IgD-negative memory B cell (primary cell): ENCODE measurements around the gene CASK. TPM values are rescaled to one million over a fixed set of nuclear protein-coding genes. Genes with fewer than 3 reads are reported as not detected.

Experiments
- H3K27ac Mint-ChIP-seq, 3 donors: one replicate each; pipeline ENCODE4 v1.8.0; 2020 to 2022; ENCODE audit warnings: mild to moderate bottlenecking in 3 of 3, mixed read lengths in 3 of 3, moderate library complexity in 1 of 3
- H3K27me3 Mint-ChIP-seq: one replicate; pipeline ENCODE4 v1.8.0; 2021; ENCODE audit warnings: mixed read lengths
- H3K36me3 Mint-ChIP-seq: one replicate; pipeline ENCODE4 v1.8.0; 2020; ENCODE audit warnings: mild to moderate bottlenecking, mixed read lengths
- H3K4me1 Mint-ChIP-seq, 3 donors: one replicate each; pipeline ENCODE4 v1.8.0; 2020 to 2022; ENCODE audit warnings: mixed read lengths in 3 of 3, mild to moderate bottlenecking in 1 of 3
- H3K4me3 Mint-ChIP-seq, 4 donors: one replicate each; pipeline ENCODE4 v1.8.0; 2020 to 2022; ENCODE audit warnings: mild to moderate bottlenecking in 4 of 4, mixed read lengths in 4 of 4, moderate library complexity in 3 of 4
- H3K9me3 Mint-ChIP-seq, 3 donors: one replicate each; pipeline ENCODE4 v1.8.0; 2020 to 2021; ENCODE audit warnings: mixed read lengths in 3 of 3, mild to moderate bottlenecking in 1 of 3
- polyA plus RNA-seq: library from polyadenylated mRNA; unstranded; fragments of 300-500 nt; fragmentation: Illumina TruSeq; gene quantifications from one replicate; pipeline ENCODE4 v1.2.3, GENCODE V29; 2021

CASK gene
- polyA plus RNA-seq, 1 donor from 2014 or later, result 4.3 TPM

DNA sequence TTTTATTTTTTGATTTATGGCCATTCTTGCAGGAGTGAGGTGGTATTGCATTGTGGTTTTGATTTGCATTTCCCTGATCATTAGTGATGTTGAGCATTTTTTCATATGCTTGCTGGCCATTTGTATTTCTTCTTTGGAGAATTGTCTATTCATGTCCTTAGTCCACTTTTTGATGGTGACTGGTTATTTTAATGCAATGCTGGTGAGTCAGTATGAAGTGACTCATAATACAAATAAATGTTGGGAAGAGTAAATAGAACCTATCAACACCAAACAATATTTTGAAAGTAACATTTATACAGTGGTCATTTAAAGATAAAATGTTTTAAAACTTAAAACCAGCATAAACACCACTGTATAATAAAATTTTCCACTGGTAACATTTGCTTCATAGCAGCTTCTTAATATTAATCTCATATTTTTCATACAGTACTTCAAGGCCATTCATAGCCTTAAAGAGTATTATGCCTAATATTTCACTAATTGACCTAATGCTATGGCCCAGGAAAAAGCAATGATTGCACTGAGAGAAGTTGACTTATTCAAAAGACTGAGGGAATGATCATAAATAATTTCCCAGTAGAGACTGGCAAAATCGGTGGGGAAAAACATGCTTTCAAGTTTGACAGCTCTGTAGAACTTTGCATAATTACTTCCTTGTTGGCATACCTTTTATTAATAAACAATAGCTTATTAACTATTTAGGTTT, 33.9 kb downstream of the CASK start:
- H3K27me3 Mint-ChIP-seq, result no peaks in the 10 kb centered on the region
- peaks cover 0 to 9% (median 0%) of the 10 kb centered on the region in 3 donors for H3K9me3 Mint-ChIP-seq
- H3K4me1 Mint-ChIP-seq, result peaks cover 3 to 9% (median 5%) of the 10 kb centered on the region in 3 donors
- no peak overlapping the region for H3K27ac Mint-ChIP-seq
- peaks cover 4% of the 10 kb centered on the region for H3K36me3 Mint-ChIP-seq
- H3K4me3 Mint-ChIP-seq, result no peak overlapping the region

- Mint-ChIP-seq H3K36me3 (peaks cover 4% of the 10 kb centered on the region), H3K27ac (peak overlapping the region in 1 of 3 donors; percentile 57), H3K27me3 (no peaks in the 10 kb centered on the region), H3K4me1 (peaks cover 3 to 14% (median 10%) of the 10 kb centered on the region in 3 donors), H3K9me3 (peaks cover 0 to 3% (median 0%) of the 10 kb centered on the region in 3 donors), H3K4me3 (no peak overlapping the region)
Observed at GRCh38 chrX:41887691-41888090, 35.7 kb downstream of the CASK start.

GRCh38 chrX:41885724-41886123, 37.6 kb downstream of the CASK start:
- Mint-ChIP-seq H3K9me3 (peaks cover 0 to 3% (median 0%) of the 10 kb centered on the region in 3 donors), H3K36me3 (peaks cover 4% of the 10 kb centered on the region), H3K27ac (no peak overlapping the region), H3K4me1 (peaks cover 6 to 20% (median 17%) of the 10 kb centered on the region in 3 donors), H3K27me3 (no peaks in the 10 kb centered on the region), H3K4me3 (no peak overlapping the region)

- peaks cover 3 to 22% (median 18%) of the 10 kb centered on the region in 3 donors for H3K4me1 Mint-ChIP-seq
- H3K9me3 Mint-ChIP-seq, result no peaks in the 10 kb centered on the region
- H3K36me3 Mint-ChIP-seq, result peaks cover 3% of the 10 kb centered on the region
- H3K27me3 Mint-ChIP-seq, result no peaks in the 10 kb centered on the region
- peak overlapping the region in 1 of 3 donors; percentile 60 for H3K27ac Mint-ChIP-seq
- no peak overlapping the region for H3K4me3 Mint-ChIP-seq
Observed at GRCh38 chrX:41881166-41881565, 42.2 kb downstream of the CASK start.

GRCh38 chrX:41877167-41877566, 46.2 kb downstream of the CASK start:
- peaks cover 2% of the 10 kb centered on the region for H3K27me3 Mint-ChIP-seq
- no peaks in the 10 kb centered on the region for H3K9me3 Mint-ChIP-seq
- no peak overlapping the region for H3K27ac Mint-ChIP-seq
- no peak overlapping the region for H3K4me3 Mint-ChIP-seq
- peaks cover 6 to 20% (median 18%) of the 10 kb centered on the region in 3 donors for H3K4me1 Mint-ChIP-seq
- peaks cover 3% of the 10 kb centered on the region for H3K36me3 Mint-ChIP-seq

- Mint-ChIP-seq H3K9me3 (no peaks in the 10 kb centered on the region), H3K27ac (no peak overlapping the region), H3K4me1 (peaks cover 8 to 22% (median 12%) of the 10 kb centered on the region in 3 donors), H3K4me3 (no peak overlapping the region), H3K27me3 (peaks cover 2% of the 10 kb centered on the region), H3K36me3 (peaks cover 3% of the 10 kb centered on the region)
Observed at GRCh38 chrX:41875142-41875541, 48.2 kb downstream of the CASK start.

DNA sequence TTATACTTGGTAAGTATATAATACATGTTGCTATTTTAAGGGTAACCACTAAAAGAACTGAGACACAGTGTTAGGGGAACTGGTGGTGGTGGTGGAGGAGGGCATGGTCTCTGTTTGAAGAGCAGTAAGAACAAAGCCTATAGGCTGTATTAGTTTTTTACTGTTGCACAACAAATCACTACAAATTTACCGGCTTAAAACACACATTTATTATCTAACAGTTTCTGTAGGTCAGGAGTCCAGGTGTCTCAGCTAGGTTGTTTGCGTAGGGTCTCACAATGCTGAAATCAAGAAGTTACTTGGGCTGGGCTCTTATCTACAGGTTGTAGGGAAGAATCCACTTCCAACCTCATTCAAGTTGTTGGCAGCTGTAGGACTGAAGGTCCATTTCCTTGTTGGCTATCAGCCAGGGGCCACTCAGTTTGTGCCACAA, 52.6 kb downstream of the CASK start:
- no peak overlapping the region for H3K4me3 Mint-ChIP-seq

GRCh38 chrX:41868392-41868977, 54.9 kb downstream of the CASK start:
- no peaks in the 10 kb centered on the region for H3K9me3 Mint-ChIP-seq
- peaks cover 3% of the 10 kb centered on the region for H3K36me3 Mint-ChIP-seq
- peaks cover 12 to 32% (median 30%) of the 10 kb centered on the region in 3 donors for H3K4me1 Mint-ChIP-seq
- H3K4me3 Mint-ChIP-seq, result peak overlapping the region in 1 of 4 donors; percentile 35
- H3K27me3 Mint-ChIP-seq, result no peaks in the 10 kb centered on the region
- H3K27ac Mint-ChIP-seq, result no peak overlapping the region

More for the DNA sequence above, 52.6 kb downstream of the CASK start:
- Mint-ChIP-seq H3K27ac (no peak overlapping the region), H3K36me3 (peaks cover 3% of the 10 kb centered on the region), H3K9me3 (no peaks in the 10 kb centered on the region), H3K4me1 (peaks cover 13 to 31% (median 28%) of the 10 kb centered on the region in 3 donors), H3K27me3 (peaks cover 2% of the 10 kb centered on the region)

DNA sequence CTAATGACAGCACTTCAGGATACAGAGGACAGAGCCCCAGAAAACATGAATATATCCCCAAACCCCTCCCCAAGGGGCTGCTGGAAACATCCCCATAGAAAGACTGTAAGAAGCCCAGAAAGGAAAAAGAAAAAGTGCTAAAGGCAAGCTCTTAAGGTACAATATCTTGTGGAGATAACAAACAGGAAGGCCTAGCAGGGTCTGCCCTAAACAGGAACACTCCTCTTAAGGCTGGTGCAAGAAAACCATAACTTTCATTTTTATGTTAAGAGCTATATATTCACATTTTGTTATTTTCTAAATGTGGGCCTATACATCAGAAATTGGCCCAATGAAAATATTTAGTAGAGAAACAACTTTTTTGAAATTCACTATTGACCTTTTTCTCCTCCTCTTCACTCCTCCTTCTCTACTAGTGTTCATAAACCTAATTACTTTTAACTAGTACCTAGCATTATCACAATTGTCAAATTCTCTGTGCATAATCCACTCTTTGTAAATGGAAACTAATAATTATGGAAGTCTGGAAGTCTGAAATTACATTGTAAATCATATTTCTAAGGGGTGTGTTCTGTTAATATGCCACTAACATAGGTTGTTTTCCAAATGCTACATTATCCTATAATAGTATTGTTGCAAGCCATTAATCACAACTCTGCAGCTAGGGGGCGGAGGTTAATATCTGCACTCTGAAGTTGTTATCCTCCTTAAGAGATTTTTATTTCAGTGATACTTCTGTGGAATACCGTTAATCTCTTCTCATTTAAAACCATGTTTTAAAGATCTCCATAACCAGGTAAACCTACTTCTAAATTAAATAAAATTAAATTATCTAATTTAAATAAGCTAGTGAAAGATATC, 59.8 kb downstream of the CASK start:
- Mint-ChIP-seq H3K9me3 (no peaks in the 10 kb centered on the region), H3K36me3 (no peaks in the 10 kb centered on the region), H3K4me1 (peaks cover 6 to 16% (median 7%) of the 10 kb centered on the region in 3 donors)

GRCh38 chrX:41862562-41863184, 60.7 kb downstream of the CASK start:
- Mint-ChIP-seq H3K9me3 (no peaks in the 10 kb centered on the region), H3K27ac (peak overlapping the region in 2 of 3 donors; percentile 23 to 73), H3K4me3 (no peak overlapping the region), H3K27me3 (peaks cover 2% of the 10 kb centered on the region), H3K36me3 (no peaks in the 10 kb centered on the region), H3K4me1 (peaks cover 6 to 12% (median 7%) of the 10 kb centered on the region in 3 donors)

More for the DNA sequence above, 59.8 kb downstream of the CASK start:
- Mint-ChIP-seq H3K27ac (peak overlapping the region in 1 of 3 donors; percentile 25), H3K27me3 (no peaks in the 10 kb centered on the region), H3K4me3 (no peak overlapping the region)

DNA sequence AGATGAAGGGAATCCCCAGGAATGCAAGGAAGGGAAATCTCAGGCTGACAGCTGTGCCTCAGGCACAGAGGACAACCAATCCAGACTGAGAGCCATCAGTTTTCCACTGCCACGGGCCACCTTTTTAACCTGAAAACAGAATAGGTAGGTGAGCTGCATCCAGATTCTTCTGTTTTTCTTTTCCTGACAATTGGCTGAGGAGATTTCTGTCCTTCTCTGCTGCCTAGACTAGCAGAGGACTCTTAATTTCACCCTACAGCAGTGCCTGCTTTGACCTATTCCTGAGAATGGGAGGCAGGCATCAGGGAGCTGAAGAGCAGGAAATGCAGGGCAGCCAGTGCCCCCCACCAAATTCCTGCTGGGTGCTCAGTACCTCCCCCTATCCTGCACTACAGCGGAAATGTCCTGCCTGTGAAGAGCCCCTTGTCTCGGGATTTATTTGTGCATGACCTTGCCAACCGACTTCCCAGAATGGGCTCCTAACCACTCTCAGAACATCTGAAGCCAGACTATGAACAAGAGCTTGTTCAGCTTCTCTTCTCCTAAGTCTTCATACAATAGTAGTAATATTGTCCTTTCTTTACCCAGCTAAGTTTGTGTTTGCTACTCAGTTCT, 65.1 kb downstream of the CASK start:
- no peak overlapping the region for H3K4me3 Mint-ChIP-seq
- H3K27ac Mint-ChIP-seq, result no peak overlapping the region
- H3K4me1 Mint-ChIP-seq, result peaks cover 2 to 12% (median 6%) of the 10 kb centered on the region in 3 donors
- H3K27me3 Mint-ChIP-seq, result peaks cover 2% of the 10 kb centered on the region
- no peaks in the 10 kb centered on the region for H3K36me3 Mint-ChIP-seq
- no peaks in the 10 kb centered on the region for H3K9me3 Mint-ChIP-seq

DNA sequence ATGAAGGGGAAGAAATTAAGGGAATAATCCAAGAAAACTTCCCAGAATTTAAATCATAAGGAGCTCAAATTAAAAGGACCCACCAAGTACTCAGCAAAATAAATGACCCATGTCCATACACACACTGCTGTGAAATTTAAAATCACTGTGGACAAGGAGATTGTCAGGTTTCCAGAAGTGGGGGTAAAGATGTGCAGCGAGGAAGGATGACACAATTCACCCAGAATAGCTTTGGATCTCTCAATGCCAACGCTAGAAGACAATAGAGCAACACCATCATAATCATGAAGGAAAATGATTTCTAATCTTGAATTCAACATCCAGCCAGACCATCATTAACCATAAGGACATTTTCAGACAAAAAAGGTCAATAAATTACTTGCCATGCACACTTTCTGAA, 65.7 kb downstream of the CASK start:
- Mint-ChIP-seq H3K4me3 (no peak overlapping the region), H3K27ac (no peak overlapping the region), H3K4me1 (peaks cover 0 to 12% (median 5%) of the 10 kb centered on the region in 3 donors)

GRCh38 chrX:41846714-41847113, 76.6 kb downstream of the CASK start:
- H3K4me3 Mint-ChIP-seq, result no peak overlapping the region
- H3K27me3 Mint-ChIP-seq, result no peaks in the 10 kb centered on the region
- H3K36me3 Mint-ChIP-seq, result peaks cover 14% of the 10 kb centered on the region
- H3K9me3 Mint-ChIP-seq, result peaks cover 5 to 40% (median 24%) of the 10 kb centered on the region in 3 donors
- peaks cover 0 to 1% (median 0%) of the 10 kb centered on the region in 3 donors for H3K4me1 Mint-ChIP-seq
- no peak overlapping the region for H3K27ac Mint-ChIP-seq

More for the DNA sequence above, 65.7 kb downstream of the CASK start:
- H3K36me3 Mint-ChIP-seq, result peaks cover 4% of the 10 kb centered on the region
- H3K9me3 Mint-ChIP-seq, result no peaks in the 10 kb centered on the region
- peaks cover 2% of the 10 kb centered on the region for H3K27me3 Mint-ChIP-seq

- Mint-ChIP-seq H3K27me3 (no peaks in the 10 kb centered on the region), H3K9me3 (peaks cover 0 to 3% (median 0%) of the 10 kb centered on the region in 3 donors), H3K27ac (no peak overlapping the region), H3K4me3 (no peak overlapping the region), H3K36me3 (peaks cover 5% of the 10 kb centered on the region), H3K4me1 (peaks cover 3 to 4% (median 4%) of the 10 kb centered on the region in 3 donors)
Observed at GRCh38 chrX:41837270-41837944, 85.9 kb downstream of the CASK start.
